ENCODE results near the gene SRSF9.

The SRSF9 gene

DNA sequence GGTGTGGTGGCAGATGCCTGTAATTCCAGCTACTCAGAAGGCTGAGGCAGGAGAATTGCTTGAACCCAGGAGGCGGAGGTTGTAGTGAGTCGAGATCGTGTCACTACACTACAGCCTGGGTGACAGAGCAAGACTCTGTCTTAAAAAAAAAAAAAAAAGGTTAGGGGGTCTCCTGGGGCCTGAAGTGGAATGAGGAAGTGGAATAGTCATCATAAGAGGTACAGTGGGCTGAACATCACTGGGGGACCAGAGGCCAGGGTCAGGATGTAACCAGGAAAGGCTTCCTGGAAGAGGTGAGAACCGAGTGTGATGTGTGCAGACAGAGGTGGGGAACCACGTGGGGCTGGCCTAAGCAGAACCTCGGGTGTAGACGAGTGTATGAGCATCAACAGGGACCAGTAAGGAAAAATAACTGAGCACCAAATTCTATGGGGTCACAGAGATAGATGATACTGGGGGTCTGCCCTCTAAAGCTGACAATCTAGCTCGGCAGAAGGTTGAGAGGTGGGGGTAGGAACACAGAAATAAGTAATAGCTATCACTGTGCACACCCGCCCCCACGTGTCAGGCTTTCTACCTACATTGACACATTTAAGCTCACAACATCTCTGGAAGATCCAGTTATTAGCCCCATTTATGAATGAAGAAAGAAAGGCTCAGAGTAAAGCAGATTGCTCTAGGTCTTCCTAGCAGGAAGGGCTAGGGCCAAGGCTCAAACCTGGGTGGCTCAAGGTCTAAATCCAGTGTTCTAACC, 36.6 kb downstream of the SRSF9 start:
- TF ChIP-seq, protein P1, sequence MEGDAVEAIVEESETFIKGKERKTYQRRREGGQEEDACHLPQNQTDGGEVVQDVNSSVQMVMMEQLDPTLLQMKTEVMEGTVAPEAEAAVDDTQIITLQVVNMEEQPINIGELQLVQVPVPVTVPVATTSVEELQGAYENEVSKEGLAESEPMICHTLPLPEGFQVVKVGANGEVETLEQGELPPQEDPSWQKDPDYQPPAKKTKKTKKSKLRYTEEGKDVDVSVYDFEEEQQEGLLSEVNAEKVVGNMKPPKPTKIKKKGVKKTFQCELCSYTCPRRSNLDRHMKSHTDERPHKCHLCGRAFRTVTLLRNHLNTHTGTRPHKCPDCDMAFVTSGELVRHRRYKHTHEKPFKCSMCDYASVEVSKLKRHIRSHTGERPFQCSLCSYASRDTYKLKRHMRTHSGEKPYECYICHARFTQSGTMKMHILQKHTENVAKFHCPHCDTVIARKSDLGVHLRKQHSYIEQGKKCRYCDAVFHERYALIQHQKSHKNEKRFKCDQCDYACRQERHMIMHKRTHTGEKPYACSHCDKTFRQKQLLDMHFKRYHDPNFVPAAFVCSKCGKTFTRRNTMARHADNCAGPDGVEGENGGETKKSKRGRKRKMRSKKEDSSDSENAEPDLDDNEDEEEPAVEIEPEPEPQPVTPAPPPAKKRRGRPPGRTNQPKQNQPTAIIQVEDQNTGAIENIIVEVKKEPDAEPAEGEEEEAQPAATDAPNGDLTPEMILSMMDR (IDR thresholded peaks at IDR 0.05; ENCODE audit: insufficient read depth, missing control alignments), result no peak

DNA sequence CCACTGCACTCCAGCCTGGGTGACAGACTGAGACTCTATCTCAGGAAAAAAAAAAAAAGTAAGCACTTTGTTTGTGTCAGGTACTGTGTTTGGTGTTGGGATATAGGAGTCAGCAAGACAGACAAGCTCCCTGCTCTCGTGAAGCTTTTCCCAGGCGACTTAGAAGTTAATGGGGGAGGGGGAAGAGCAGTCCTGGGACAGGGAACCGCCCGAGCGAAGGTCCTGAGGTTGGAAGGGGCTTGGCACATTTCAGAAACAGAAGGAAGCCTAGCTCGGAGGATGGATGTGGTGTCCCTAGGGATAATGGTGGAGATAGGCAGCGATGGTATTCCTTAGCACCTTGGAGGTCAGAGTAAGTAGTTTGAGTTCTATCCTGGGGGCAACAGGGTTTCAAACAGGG, 40.2 kb downstream of the SRSF9 start:
- TF ChIP-seq, protein P1 (IDR thresholded peaks at IDR 0.05; ENCODE audit: insufficient read depth, missing control alignments), result no peak
- DNase-seq (ENCODE audit: insufficient read length, low spot score), result no peak
- FAIRE-seq, result no peak

More for the DNA sequence above, 36.6 kb downstream of the SRSF9 start:
- no peak for FAIRE-seq
- no peak for DNase-seq (ENCODE audit: insufficient read length, low spot score)

DNA sequence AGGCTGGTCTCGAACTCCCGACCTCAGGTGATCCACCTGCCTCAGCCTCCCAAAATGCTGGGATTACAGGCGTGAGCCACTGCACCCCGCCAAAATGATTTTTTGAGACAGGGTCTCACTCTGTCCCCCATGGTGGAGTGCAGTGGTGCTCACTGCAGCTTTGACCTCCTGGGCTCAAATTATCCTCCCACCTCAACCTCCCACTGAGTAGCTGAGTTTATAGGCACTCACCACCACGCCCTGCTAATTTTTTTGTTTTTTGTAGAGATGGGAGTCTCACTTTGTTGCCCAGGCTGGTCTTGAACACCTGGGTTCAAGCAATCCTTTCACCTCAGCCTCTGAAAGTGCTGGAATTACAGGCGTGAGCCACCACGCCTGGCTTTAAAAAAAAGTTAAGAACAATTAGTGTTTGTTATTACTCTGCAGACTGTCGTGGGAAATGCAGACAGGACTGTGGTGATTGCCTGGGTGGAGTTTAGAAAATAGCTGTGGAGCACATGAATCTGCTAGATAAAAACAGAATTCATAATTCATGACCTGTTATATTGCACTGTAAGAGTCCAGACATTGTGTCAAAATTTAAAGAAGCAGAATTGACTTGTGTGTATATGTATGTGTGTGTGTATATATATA, 40.8 kb downstream of the SRSF9 start:
- DNase-seq (ENCODE audit: insufficient read length, low spot score), result no peak
- TF ChIP-seq, protein P1 (IDR thresholded peaks at IDR 0.05; ENCODE audit: insufficient read depth, missing control alignments), result no peak
- no peak for FAIRE-seq

DNA sequence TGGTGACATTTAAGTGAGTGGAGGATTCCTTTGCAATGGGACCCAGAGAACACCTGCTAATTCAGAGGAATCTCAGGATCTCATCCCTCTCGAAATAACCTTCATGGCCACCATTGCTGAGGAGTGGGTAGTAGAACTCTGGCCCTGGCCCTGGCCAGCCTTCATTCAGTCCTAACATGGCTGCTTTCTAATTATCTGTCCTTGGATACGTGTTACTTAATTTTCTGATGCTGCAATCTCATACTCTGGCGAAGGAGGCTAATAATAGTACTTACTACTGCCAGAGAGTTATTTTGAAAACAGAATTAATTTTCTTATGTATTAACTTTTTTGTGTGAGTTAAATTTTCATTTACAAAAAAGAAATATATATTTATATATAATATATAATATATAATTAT, 43.8 kb downstream of the SRSF9 start:
- DNase-seq (ENCODE audit: insufficient read length, low spot score) (no peak), FAIRE-seq (no peak)
- TF ChIP-seq, protein P1 (IDR thresholded peaks at IDR 0.05; ENCODE audit: insufficient read depth, missing control alignments), result no peak

DNA sequence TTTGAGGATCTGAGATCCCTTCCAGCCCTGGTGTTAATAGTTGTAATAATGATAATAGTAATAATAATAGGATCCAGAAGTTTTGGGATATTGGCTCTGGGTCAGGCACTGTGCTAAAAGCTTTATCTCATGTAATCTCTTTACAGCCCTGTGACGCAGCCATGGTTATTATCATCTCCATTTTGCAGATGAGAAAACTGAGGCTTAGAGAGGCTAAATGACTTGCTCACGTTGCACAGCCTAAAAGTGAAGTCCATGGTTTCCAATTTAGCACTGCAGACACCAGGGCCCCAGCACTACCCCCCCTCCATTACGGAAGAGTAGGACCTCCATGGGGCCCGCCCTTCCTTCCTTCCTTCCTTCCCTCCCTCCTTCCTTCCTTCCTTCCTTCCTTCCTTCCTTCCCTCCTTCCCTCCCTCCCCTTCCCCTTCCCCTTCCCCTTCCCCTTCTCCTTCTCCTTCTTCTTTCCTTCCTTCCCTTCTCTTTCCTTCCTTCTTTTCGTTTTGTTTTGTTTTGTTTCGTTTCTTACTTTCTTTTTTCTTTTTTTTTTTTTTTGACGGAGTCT, 46.6 kb downstream of the SRSF9 start:
- TF ChIP-seq, protein P1 (IDR thresholded peaks at IDR 0.05; ENCODE audit: insufficient read depth, missing control alignments), result no peak
- no peak for DNase-seq (ENCODE audit: insufficient read length, low spot score)

DNA sequence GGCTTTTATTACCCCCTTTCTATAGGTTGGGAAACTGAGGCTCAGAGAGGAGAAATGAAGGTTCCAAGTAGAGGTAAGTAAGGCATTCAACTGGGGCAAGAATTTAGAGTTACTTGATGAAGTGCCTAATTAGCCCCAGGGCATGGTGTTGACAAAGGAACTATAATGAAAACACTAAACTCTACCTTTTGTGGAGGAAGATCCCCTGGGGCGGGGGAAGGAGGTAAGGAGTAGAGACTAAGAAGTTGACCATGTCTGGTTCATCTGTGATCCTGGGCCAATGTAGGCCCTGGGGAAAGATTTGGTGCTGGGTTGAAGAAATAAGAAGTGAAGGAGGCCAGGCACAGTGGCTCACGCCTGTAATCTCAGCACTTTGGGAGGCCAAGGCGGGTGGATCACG, 47.8 kb downstream of the SRSF9 start:
- FAIRE-seq (no peak), DNase-seq (ENCODE audit: insufficient read length, low spot score) (no peak)
- TF ChIP-seq, protein P1 (IDR thresholded peaks at IDR 0.05; ENCODE audit: insufficient read depth, missing control alignments), result no peak

More for the DNA sequence above, 46.6 kb downstream of the SRSF9 start:
- FAIRE-seq, result no peak

All from D721Med (cell line).